Non-pigmented ciliary epithelial cell (primary cell): ENCODE measurements around the gene USP14.

Experiments
- DNase-seq: peaks from one replicate; pipeline ENCODE4 v3.0.0-alpha.2; 2010; ENCODE audit warnings: low read depth

USP14 gene

GRCh38 chr18:159933-160332 lies 1.6 kb downstream of the USP14 start:
- no peak for DNase-seq

GRCh38 chr18:160831-161570 lies 2.6 kb downstream of the USP14 start:
- no peak for DNase-seq

GRCh38 chr18:172361-172760 lies 14.0 kb downstream of the USP14 start:
- DNase-seq, result no peak

- no peak for DNase-seq
Observed at GRCh38 chr18:179499-179898, 21.1 kb downstream of the USP14 start.

- DNase-seq, result no peak
Observed at GRCh38 chr18:181711-182110, 23.4 kb downstream of the USP14 start.

- no peak for DNase-seq
Observed at GRCh38 chr18:183769-184168, 25.4 kb downstream of the USP14 start.

- no peak for DNase-seq
Observed at GRCh38 chr18:189254-189653, 30.9 kb downstream of the USP14 start.

- DNase-seq, result no peak
Observed at GRCh38 chr18:191725-192124, 33.4 kb downstream of the USP14 start.

- no peak for DNase-seq
Observed at GRCh38 chr18:192801-193200, 34.4 kb downstream of the USP14 start.

- DNase-seq, result no peak
Observed at GRCh38 chr18:195651-196050, 37.3 kb downstream of the USP14 start.

- DNase-seq, result no peak
Observed at GRCh38 chr18:199214-199613, 40.9 kb downstream of the USP14 start.

- no peak for DNase-seq
Observed at GRCh38 chr18:199768-200167, 41.4 kb downstream of the USP14 start.

- DNase-seq, result no peak
Observed at GRCh38 chr18:210075-210474, 51.7 kb downstream of the USP14 start.

- DNase-seq, result no peak
Observed at GRCh38 chr18:210733-211132, 52.4 kb downstream of the USP14 start.

GRCh38 chr18:211582-211981 lies 53.2 kb downstream of the USP14 start:
- DNase-seq, result no peak

GRCh38 chr18:212780-213179 lies 54.4 kb downstream of the USP14 start:
- DNase-seq, result no peak

- no peak for DNase-seq
Observed at GRCh38 chr18:213505-213904, 55.1 kb downstream of the USP14 start.

- DNase-seq, result no peak
Observed at GRCh38 chr18:213966-214365, 55.6 kb downstream of the USP14 start.

- DNase-seq, result no peak
Observed at GRCh38 chr18:215448-216010, 57.2 kb downstream of the USP14 start.

- no peak for DNase-seq
Observed at GRCh38 chr18:217532-218336, 59.4 kb downstream of the USP14 start.

- no peak for DNase-seq
Observed at GRCh38 chr18:220708-221107, 62.4 kb downstream of the USP14 start.

- DNase-seq, result no peak
Observed at GRCh38 chr18:225745-226144, 67.4 kb downstream of the USP14 start.

- DNase-seq, result no peak
Observed at GRCh38 chr18:227374-227773, 69.0 kb downstream of the USP14 start.
